AML-193 (cell line): ENCODE data around the gene HOXC12.
A peak's percentile ranks its signal among the peaks of the same experiment; 100 is the strongest.

ENCODE experiments used
- DNase-seq, 2 experiments: peaks; one replicate each; lab custom pipeline; 2025; lab: John Stamatoyannopoulos, UW

The HOXC12 gene

GRCh38 chr12:53972152-53972702, 17.5 kb downstream of the HOXC12 start:
- DNase-seq: no peak

- DNase-seq: no peak
Measured at GRCh38 chr12:53972722-53973235, 18.1 kb downstream of the HOXC12 start, which contains the start of gene HOXC11. Gene HOXC11, plus strand, starts transcription at chr12:53973126. Its CDS starts 116 bp downstream, at chr12:53973242.

DNA sequence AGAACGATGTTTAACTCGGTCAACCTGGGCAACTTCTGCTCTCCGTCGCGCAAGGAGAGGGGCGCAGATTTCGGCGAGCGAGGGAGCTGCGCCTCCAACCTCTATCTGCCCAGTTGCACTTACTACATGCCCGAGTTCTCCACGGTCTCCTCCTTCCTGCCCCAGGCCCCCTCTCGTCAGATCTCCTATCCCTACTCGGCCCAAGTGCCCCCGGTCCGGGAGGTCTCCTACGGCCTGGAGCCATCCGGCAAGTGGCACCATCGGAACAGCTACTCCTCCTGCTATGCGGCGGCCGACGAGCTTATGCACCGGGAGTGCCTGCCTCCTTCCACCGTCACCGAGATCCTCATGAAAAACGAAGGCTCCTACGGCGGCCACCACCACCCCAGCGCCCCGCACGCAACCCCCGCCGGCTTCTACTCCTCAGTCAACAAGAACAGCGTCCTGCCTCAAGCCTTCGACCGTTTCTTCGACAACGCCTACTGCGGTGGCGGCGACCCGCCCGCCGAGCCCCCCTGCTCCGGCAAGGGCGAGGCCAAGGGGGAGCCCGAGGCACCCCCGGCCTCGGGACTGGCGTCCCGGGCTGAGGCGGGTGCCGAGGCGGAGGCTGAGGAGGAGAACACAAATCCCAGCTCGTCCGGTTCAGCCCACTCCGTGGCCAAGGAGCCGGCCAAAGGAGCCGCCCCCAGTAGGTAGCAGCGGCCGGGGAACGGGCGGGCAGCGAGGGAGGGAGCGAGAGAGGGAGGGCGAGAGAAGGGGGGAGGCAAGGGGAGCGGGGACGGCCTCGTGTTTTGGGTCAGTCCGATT, 18.7 kb downstream of the HOXC12 start:
- DNase-seq: no peak

GRCh38 chr12:53974084-53975063, 19.7 kb downstream of the HOXC12 start, which contains the start of gene HOTAIR:
Gene HOTAIR, minus strand, starts transcription at chr12:53974954.
- no peak for DNase-seq

- DNase-seq: no peak
Measured at GRCh38 chr12:53975064-53975471, 20.4 kb downstream of the HOXC12 start.

- DNase-seq: no peak
Measured at GRCh38 chr12:53975479-53976152, 20.9 kb downstream of the HOXC12 start.

GRCh38 chr12:53976172-53976822, 21.6 kb downstream of the HOXC12 start:
- no peak for DNase-seq

DNA sequence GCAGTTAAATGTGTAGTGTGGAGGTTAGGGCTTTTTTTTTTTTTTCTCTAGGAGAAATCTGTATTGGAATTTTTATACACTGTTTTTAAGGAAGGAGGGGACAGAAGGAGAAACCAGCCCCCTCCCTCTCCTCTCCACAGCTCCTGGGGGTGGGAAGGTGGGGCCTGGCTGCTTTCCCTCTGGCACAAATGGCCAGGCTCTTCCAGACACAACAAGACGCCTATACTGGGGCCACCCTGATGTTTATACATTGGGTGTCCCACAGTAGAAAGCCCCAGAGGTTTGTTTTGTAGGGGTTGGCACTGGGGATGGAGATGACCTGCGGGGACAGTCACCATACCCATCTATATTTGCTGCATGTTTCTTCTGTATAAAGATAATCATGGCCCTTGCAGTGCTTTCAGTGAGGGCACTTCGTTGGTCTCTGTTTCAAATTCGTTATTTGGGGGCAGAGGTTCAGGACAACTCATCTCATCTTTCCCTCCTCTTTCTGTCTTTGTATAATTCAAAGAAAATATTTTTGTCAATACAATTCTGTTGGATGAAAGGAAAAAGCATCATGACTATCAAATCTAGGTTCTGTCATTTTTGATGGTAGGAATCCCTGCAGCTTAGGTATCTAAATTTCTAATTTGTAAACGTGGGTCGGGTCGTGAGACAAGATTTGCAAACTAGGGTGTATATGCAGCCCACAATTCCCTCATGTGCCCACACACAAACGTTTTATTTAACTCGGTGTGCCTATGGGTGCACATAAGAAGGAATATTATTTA, 22.3 kb downstream of the HOXC12 start:
- DNase-seq: no peak

GRCh38 chr12:53977596-53978445, 23.1 kb downstream of the HOXC12 start:
- no peak for DNase-seq

DNA sequence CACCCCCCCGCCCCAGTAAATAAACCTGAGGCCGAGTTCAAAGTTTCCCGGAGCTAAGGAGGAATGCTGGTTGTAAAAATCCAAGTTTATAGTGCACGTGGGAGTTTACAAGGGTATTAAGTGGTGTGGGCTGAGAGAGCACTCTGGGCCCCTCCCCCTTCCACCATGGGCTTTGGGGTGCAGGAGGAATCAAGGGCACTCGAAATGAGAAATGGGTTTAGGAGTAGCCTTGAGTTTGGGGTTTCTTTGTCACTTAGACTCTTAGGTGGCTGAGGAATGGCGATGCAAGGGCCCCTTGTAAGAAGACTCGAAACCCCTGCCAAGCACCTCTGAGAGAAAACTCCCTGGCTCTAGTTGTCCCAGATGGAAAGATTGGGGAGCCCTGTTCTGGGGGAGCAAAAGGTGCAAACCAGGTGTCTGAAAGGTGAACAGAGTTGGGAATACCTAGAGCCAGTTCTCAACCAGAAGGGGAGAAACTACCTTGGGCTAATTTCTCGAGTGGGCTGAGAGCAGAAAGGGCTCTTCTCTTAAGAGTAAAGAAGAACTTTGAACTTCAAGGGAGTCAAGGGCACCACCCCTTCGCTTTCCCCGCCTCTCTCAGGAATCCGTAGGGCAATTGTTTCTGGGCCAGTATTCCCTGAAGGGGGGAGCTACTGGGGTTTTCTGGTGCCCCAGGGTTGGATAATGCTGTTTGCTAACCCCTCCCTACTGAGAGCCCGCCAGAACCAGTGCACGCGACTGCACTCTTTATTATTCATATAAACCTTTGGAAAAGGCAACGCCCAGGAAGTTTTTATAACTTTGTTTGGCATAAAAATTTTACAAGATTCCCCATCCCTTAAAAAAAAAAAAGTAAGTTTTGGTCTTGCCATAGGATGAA, 24.0 kb downstream of the HOXC12 start:
- no peak for DNase-seq

GRCh38 chr12:53980104-53980801, 25.6 kb downstream of the HOXC12 start:
- DNase-seq: no peak

- DNase-seq: no peak
Measured at GRCh38 chr12:53980802-53981496, 26.2 kb downstream of the HOXC12 start.

- no peak for DNase-seq
Measured at GRCh38 chr12:53981634-53982565, 27.2 kb downstream of the HOXC12 start.

- DNase-seq: no peak
Measured at GRCh38 chr12:53982648-53983567, 28.2 kb downstream of the HOXC12 start.

- DNase-seq: peak; percentile 56 to 63
Measured at GRCh38 chr12:53983568-53983949, 28.9 kb downstream of the HOXC12 start.
